Tibial artery (tissue), 4 donors: ENCODE data around the gene MIEF1.

Source experiments
- DNase-seq, 2 donors: peaks; one replicate each; pipeline ENCODE4 v3.0.0-alpha.2; 2019
- H3K27ac ChIP-seq, 2 donors: fragments of 200-600 bp; sonication (generic) in 1 of 2; 1 replicate in 1 of 2; 2 replicates in 1 of 2; pipeline ENCODE4 v1.5.1; 2018 to 2019; ENCODE audit warnings: mild to moderate bottlenecking in 1 of 2
- H3K27me3 ChIP-seq, 2 donors: fragments of 200-600 bp; sonication (generic) in 1 of 2; one replicate each; pipeline versions ENCODE4 v1.5.1 to v1.6.0; 2016 to 2019
- H3K36me3 ChIP-seq, 3 donors: fragments of 200-600 bp; sonication (generic) in 2 of 3; one replicate each; pipeline ENCODE4 v1.5.1; 2016 to 2019; ENCODE audit warnings: mild to moderate bottlenecking in 2 of 3
- H3K4me1 ChIP-seq, 4 donors: fragments of 200-600 bp; sonication (generic) in 2 of 4; 1 replicate in 3 of 4; 2 replicates in 1 of 4; pipeline ENCODE4 v1.5.1; 2016 to 2019
- H3K4me3 ChIP-seq, 2 donors: fragments of 200-600 bp; sonication (generic) in 1 of 2; 1 replicate in 1 of 2; 2 replicates in 1 of 2; pipeline ENCODE4 v1.5.1; 2018 to 2019; ENCODE audit warnings: mild to moderate bottlenecking in 2 of 2
- H3K9me3 ChIP-seq, 3 donors: fragments of 200-600 bp; sonication (generic) in 1 of 3; one replicate each; pipeline ENCODE4 v1.5.1; 2016 to 2019
- intact Hi-C: fragments of 100-400 bp; cut with DNase I; formaldehyde crosslinking; loops from one replicate; pipeline ENCODE4 v1.15.0; 2023; ENCODE audit warnings: low total_unique reads
- TF ChIP-seq, protein P1 (sequence below), 2 experiments: fragments of 200-600 bp in 1 of 2; fragments of 450-650 bp in 1 of 2; IDR thresholded peaks; one replicate each; pipeline ENCODE4 v1.5.1; 2017 to 2019; ENCODE audit warnings: antibody characterized with exemption in 2 of 2, mild to moderate bottlenecking in 1 of 2, moderate library complexity in 1 of 2

Gene MIEF1

GRCh38 chr22:39481054-39481453 lies 21.0 kb upstream of the MIEF1 start:
- Histone ChIP-seq H3K27me3 (peaks cover 0 to 22% of the 10 kb centered on the region in 2 donors), H3K4me1 (no peaks in the 10 kb centered on the region), H3K9me3 (no peaks in the 10 kb centered on the region), H3K27ac (no peak overlapping the region), H3K4me3 (no peak overlapping the region), H3K36me3 (no peaks in the 10 kb centered on the region)
- DNase-seq: no peak
- TF ChIP-seq, protein P1, sequence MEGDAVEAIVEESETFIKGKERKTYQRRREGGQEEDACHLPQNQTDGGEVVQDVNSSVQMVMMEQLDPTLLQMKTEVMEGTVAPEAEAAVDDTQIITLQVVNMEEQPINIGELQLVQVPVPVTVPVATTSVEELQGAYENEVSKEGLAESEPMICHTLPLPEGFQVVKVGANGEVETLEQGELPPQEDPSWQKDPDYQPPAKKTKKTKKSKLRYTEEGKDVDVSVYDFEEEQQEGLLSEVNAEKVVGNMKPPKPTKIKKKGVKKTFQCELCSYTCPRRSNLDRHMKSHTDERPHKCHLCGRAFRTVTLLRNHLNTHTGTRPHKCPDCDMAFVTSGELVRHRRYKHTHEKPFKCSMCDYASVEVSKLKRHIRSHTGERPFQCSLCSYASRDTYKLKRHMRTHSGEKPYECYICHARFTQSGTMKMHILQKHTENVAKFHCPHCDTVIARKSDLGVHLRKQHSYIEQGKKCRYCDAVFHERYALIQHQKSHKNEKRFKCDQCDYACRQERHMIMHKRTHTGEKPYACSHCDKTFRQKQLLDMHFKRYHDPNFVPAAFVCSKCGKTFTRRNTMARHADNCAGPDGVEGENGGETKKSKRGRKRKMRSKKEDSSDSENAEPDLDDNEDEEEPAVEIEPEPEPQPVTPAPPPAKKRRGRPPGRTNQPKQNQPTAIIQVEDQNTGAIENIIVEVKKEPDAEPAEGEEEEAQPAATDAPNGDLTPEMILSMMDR (IDR thresholded peaks at IDR 0.05): no peak
- intact Hi-C loops: no loop called here

DNA sequence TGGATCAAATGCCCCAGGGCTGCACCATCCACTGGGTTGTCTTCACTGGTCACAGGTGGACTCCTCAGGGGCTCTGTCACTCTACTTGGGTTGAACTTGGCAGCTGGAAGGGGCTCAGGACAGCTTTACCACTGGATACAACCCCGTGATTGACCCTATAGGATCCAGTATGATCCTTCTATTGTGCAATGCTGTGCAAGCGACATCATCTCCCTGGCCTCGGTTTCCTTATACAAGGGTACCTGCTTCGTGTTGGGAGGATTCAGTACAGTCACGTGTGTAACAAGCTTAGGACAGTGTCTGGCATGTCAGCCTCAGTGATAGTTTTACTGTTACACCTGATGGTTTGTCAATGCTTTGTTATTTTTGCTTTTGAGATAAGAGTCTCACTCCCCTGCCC lies 20.5 kb upstream of the MIEF1 start:
- intact Hi-C loops: no loop called here
- no peaks in the 10 kb centered on the region for H3K9me3 ChIP-seq
- DNase-seq: no peak
- H3K4me1 ChIP-seq: no peaks in the 10 kb centered on the region
- peaks cover 0 to 19% of the 10 kb centered on the region in 2 donors for H3K27me3 ChIP-seq
- TF ChIP-seq, protein P1 (IDR thresholded peaks at IDR 0.05): no peak
- H3K4me3 ChIP-seq: no peak overlapping the region
- H3K36me3 ChIP-seq: no peaks in the 10 kb centered on the region
- H3K27ac ChIP-seq: no peak overlapping the region

GRCh38 chr22:39482768-39483167 lies 19.3 kb upstream of the MIEF1 start:
- H3K9me3 ChIP-seq: no peaks in the 10 kb centered on the region
- intact Hi-C loops: no loop called here
- no peak overlapping the region for H3K27ac ChIP-seq
- TF ChIP-seq, protein P1 (IDR thresholded peaks at IDR 0.05): no peak
- DNase-seq: no peak
- no peaks in the 10 kb centered on the region for H3K36me3 ChIP-seq
- no peaks in the 10 kb centered on the region for H3K4me1 ChIP-seq
- peaks cover 0 to 19% of the 10 kb centered on the region in 2 donors for H3K27me3 ChIP-seq
- no peak overlapping the region for H3K4me3 ChIP-seq

DNA sequence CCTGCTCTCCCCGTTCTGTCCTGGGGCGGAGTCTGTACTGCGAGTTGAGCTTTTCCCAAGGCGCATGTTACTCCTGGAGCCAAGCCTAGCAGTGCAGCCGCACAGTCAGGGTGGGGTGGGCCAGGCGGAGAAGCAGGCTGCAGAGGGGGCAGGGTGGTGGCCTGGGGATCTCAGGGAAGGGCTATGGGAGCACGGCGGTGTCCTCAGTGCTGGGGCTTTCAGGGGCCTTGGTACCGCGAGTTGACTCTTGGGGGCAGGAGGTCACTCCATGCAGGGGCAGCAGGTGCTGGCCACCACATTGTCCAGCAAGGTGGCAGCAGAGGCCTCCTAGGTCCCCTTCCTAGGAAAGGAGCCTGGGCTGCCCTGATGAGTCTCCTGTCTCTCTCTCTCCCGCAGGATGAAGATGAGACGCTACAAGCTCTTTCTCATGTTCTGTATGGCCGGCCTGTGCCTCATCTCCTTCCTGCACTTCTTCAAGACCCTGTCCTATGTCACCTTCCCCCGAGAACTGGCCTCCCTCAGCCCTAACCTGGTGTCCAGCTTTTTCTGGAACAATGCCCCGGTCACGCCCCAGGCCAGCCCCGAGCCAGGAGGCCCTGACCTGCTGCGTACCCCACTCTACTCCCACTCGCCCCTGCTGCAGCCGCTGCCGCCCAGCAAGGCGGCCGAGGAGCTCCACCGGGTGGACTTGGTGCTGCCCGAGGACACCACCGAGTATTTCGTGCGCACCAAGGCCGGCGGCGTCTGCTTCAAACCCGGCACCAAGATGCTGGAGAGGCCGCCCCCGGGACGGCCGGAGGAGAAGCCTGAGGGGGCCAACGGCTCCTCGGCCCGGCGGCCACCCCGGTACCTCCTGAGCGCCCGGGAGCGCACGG lies 14.9 kb upstream of the MIEF1 start:
- H3K4me3 ChIP-seq: no peak overlapping the region
- intact Hi-C loops: no loop called here
- H3K27ac ChIP-seq: no peak overlapping the region
- no peaks in the 10 kb centered on the region for H3K36me3 ChIP-seq
- no peaks in the 10 kb centered on the region for H3K4me1 ChIP-seq
- DNase-seq: no peak
- H3K27me3 ChIP-seq: peaks cover 0 to 17% of the 10 kb centered on the region in 2 donors
- TF ChIP-seq, protein P1 (IDR thresholded peaks at IDR 0.05): no peak
- no peaks in the 10 kb centered on the region for H3K9me3 ChIP-seq

GRCh38 chr22:39487826-39488520 lies 14.1 kb upstream of the MIEF1 start:
- Histone ChIP-seq H3K27ac (no peak overlapping the region), H3K9me3 (no peaks in the 10 kb centered on the region), H3K27me3 (peaks cover 0 to 20% of the 10 kb centered on the region in 2 donors), H3K36me3 (no peaks in the 10 kb centered on the region), H3K4me1 (no peaks in the 10 kb centered on the region), H3K4me3 (no peak overlapping the region)
- DNase-seq: no peak
- intact Hi-C loops: no loop called here
- TF ChIP-seq, protein P1 (IDR thresholded peaks at IDR 0.05): no peak
